ENCODE measurements around the gene MYMX. TPM values are rescaled to one million over a fixed set of nuclear protein-coding genes. Genes with fewer than 3 reads are reported as not detected.

The MYMX gene
- total and polyA plus RNA-seq, 2 of the 13 experiments (the other 11 are each of a cell fraction or from before 2014, with no cell fraction given) = not detected

DNA sequence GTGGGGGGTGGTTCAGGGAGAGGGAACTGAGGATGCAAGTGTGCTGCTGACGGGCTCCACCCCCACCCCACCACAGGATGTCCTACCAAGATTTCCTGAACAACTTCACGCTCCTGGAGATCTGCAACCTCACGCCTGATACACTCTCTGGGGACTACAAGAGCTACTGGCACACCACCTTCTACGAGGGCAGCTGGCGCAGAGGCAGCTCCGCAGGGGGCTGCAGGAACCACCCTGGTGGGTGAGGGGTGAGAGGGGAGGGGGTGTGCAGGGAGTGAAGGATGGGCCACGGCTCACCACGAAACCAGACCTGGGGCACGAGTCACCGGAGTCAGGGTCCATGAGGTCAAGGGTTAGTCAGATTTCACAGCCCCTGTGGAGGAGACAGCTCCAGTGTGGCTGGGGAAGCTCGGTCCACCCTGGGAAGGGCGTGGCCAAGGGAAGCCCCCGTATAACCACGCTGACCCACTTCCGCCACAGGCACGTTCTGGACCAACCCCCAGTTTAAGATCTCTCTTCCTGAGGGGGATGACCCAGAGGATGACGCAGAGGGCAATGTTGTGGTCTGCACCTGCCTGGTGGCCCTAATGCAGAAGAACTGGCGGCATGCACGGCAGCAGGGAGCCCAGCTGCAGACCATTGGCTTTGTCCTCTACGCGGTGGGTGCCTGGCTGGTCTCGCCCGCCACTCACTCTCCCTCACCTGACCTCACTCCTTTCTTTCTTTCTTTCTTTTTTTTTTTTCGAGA is 39.8 kb upstream of the MYMX start (continued):
- TF ChIP-seq JUN (CRISPR knock-in tag; IDR thresholded peaks at IDR 0.05) (no peak), ZNF451 (CRISPR knock-in tag; IDR thresholded peaks at IDR 0.05) (peak; percentile 34; the same call in 1 of the 2 replicates), SATB2 (CRISPR knock-in tag; IDR thresholded peaks at IDR 0.05) (no peak), KLF12 (CRISPR knock-in tag; IDR thresholded peaks at IDR 0.05; ENCODE audit: borderline replicate concordance) (0 out of 2 replicates have a peak, but pooled peaks have one; percentile 35), ASH2L (IDR thresholded peaks at IDR 0.05; ENCODE audit: insufficient read length, low read depth, low read length) (no peak), ZBTB38 (CRISPR knock-in tag; IDR thresholded peaks at IDR 0.05) (no peak), ZNF569 (CRISPR knock-in tag; IDR thresholded peaks at IDR 0.05; ENCODE audit: borderline replicate concordance) (no peak), ZNF136 (CRISPR knock-in tag; IDR thresholded peaks at IDR 0.05; ENCODE audit: low read depth) (no peak), ETV5 (CRISPR knock-in tag; IDR thresholded peaks at IDR 0.05; ENCODE audit: borderline replicate concordance) (peak; percentile 34; the same call in 1 of the 2 replicates), ZNF607 (CRISPR knock-in tag; IDR thresholded peaks at IDR 0.05; ENCODE audit: borderline replicate concordance) (0 out of 2 replicates have a peak, but pooled peaks have one; percentile 36), ZNF333 (CRISPR knock-in tag; IDR thresholded peaks at IDR 0.05; ENCODE audit: borderline replicate concordance) (no peak), SALL1 (CRISPR knock-in tag; IDR thresholded peaks at IDR 0.05) (no peak; the same call in 1 of the 2 replicates), GTF2F1 (IDR thresholded peaks at IDR 0.05; ENCODE audit: low read length) (no peak)
- TF ChIP-seq, protein P1, sequence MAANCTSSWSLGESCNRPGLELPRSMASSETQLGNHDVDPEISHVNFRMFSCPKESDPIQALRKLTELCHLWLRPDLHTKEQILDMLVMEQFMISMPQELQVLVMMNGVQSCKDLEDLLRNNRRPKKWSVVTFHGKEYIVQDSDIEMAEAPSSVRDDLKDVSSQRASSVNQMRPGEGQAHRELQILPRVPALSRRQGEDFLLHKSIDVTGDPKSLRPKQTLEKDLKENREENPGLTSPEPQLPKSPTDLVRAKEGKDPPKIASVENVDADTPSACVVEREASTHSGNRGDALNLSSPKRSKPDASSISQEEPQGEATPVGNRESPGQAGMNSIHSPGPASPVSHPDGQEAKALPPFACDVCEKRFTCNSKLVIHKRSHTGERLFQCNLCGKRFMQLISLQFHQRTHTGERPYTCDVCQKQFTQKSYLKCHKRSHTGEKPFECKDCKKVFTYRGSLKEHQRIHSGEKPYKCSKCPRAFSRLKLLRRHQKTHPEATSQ (CRISPR knock-in tag; IDR thresholded peaks at IDR 0.05; ENCODE audit: borderline replicate concordance) = no peak
- TF ChIP-seq, protein P2, sequence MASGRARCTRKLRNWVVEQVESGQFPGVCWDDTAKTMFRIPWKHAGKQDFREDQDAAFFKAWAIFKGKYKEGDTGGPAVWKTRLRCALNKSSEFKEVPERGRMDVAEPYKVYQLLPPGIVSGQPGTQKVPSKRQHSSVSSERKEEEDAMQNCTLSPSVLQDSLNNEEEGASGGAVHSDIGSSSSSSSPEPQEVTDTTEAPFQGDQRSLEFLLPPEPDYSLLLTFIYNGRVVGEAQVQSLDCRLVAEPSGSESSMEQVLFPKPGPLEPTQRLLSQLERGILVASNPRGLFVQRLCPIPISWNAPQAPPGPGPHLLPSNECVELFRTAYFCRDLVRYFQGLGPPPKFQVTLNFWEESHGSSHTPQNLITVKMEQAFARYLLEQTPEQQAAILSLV (CRISPR knock-in tag; IDR thresholded peaks at IDR 0.05; ENCODE audit: borderline replicate concordance) = 0 out of 2 replicates have a peak, but pooled peaks have one; percentile 68
- TF ChIP-seq, protein P3, sequence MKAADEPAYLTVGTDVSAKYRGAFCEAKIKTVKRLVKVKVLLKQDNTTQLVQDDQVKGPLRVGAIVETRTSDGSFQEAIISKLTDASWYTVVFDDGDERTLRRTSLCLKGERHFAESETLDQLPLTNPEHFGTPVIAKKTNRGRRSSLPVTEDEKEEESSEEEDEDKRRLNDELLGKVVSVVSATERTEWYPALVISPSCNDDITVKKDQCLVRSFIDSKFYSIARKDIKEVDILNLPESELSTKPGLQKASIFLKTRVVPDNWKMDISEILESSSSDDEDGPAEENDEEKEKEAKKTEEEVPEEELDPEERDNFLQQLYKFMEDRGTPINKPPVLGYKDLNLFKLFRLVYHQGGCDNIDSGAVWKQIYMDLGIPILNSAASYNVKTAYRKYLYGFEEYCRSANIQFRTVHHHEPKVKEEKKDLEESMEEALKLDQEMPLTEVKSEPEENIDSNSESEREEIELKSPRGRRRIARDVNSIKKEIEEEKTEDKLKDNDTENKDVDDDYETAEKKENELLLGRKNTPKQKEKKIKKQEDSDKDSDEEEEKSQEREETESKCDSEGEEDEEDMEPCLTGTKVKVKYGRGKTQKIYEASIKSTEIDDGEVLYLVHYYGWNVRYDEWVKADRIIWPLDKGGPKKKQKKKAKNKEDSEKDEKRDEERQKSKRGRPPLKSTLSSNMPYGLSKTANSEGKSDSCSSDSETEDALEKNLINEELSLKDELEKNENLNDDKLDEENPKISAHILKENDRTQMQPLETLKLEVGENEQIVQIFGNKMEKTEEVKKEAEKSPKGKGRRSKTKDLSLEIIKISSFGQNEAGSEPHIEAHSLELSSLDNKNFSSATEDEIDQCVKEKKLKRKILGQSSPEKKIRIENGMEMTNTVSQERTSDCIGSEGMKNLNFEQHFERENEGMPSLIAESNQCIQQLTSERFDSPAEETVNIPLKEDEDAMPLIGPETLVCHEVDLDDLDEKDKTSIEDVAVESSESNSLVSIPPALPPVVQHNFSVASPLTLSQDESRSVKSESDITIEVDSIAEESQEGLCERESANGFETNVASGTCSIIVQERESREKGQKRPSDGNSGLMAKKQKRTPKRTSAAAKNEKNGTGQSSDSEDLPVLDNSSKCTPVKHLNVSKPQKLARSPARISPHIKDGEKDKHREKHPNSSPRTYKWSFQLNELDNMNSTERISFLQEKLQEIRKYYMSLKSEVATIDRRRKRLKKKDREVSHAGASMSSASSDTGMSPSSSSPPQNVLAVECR (CRISPR knock-in tag; IDR thresholded peaks at IDR 0.05; ENCODE audit: borderline replicate concordance) = peak; percentile 38; the same call in 1 of the 2 replicates
- TF ChIP-seq, protein P4, sequence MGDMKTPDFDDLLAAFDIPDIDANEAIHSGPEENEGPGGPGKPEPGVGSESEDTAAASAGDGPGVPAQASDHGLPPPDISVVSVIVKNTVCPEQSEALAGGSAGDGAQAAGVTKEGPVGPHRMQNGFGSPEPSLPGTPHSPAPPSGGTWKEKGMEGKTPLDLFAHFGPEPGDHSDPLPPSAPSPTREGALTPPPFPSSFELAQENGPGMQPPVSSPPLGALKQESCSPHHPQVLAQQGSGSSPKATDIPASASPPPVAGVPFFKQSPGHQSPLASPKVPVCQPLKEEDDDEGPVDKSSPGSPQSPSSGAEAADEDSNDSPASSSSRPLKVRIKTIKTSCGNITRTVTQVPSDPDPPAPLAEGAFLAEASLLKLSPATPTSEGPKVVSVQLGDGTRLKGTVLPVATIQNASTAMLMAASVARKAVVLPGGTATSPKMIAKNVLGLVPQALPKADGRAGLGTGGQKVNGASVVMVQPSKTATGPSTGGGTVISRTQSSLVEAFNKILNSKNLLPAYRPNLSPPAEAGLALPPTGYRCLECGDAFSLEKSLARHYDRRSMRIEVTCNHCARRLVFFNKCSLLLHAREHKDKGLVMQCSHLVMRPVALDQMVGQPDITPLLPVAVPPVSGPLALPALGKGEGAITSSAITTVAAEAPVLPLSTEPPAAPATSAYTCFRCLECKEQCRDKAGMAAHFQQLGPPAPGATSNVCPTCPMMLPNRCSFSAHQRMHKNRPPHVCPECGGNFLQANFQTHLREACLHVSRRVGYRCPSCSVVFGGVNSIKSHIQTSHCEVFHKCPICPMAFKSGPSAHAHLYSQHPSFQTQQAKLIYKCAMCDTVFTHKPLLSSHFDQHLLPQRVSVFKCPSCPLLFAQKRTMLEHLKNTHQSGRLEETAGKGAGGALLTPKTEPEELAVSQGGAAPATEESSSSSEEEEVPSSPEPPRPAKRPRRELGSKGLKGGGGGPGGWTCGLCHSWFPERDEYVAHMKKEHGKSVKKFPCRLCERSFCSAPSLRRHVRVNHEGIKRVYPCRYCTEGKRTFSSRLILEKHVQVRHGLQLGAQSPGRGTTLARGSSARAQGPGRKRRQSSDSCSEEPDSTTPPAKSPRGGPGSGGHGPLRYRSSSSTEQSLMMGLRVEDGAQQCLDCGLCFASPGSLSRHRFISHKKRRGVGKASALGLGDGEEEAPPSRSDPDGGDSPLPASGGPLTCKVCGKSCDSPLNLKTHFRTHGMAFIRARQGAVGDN (CRISPR knock-in tag; IDR thresholded peaks at IDR 0.05) = peak; percentile 68
